GM18909 (cell line): ENCODE measurements around the gene COQ8B.
"Not testable (repeated sequence)": the region's sequence is repeated elsewhere in the genome, so short reads cannot be mapped to it uniquely, and the experiment has no call there.

ENCODE experiments used
- ATAC-seq: cut with Tn5 transposase; IDR thresholded peaks from one replicate; pipeline ENCODE4 v1.9.1; 2021; ENCODE audit warnings: mild to moderate bottlenecking; ENCODE audit not compliant: unreplicated experiment, poor library complexity

Gene COQ8B

GRCh38 chr19:40742886-40743285, 26.2 kb upstream of the COQ8B start:
- ATAC-seq: no peak

GRCh38 chr19:40742477-40742876, 25.8 kb upstream of the COQ8B start:
- no peak for ATAC-seq

- no peak for ATAC-seq
These were observed 25.1 kb upstream of the COQ8B start for GRCh38 chr19:40741527-40742390.

GRCh38 chr19:40740747-40741146, 24.1 kb upstream of the COQ8B start:
- no peak for ATAC-seq

GRCh38 chr19:40739871-40740703, 23.4 kb upstream of the COQ8B start:
- ATAC-seq: no peak

GRCh38 chr19:40739030-40739839, 22.5 kb upstream of the COQ8B start:
- ATAC-seq: no peak

GRCh38 chr19:40737102-40737644, 20.5 kb upstream of the COQ8B start:
- no peak for ATAC-seq

- ATAC-seq: no peak
These were observed 20.0 kb upstream of the COQ8B start for GRCh38 chr19:40736661-40737060.

- no peak for ATAC-seq
These were observed 18.5 kb upstream of the COQ8B start for GRCh38 chr19:40735013-40735771.

- ATAC-seq: no peak
These were observed 16.5 kb upstream of the COQ8B start for GRCh38 chr19:40733149-40733548.

- ATAC-seq: not testable (repeated sequence)
These were observed 15.6 kb upstream of the COQ8B start for GRCh38 chr19:40732304-40732703.

- not testable (repeated sequence) for ATAC-seq
These were observed 13.4 kb upstream of the COQ8B start for GRCh38 chr19:40730065-40730464.

- no peak for ATAC-seq
These were observed 9.6 kb upstream of the COQ8B start for GRCh38 chr19:40726279-40726678.

GRCh38 chr19:40724855-40725254, 8.2 kb upstream of the COQ8B start:
- ATAC-seq: no peak

- ATAC-seq: no peak
These were observed 7.6 kb upstream of the COQ8B start for GRCh38 chr19:40724315-40724714.

GRCh38 chr19:40723661-40724254, 7.1 kb upstream of the COQ8B start:
- no peak for ATAC-seq

GRCh38 chr19:40721936-40722661, 5.4 kb upstream of the COQ8B start:
- no peak for ATAC-seq

GRCh38 chr19:40721140-40721486, 4.4 kb upstream of the COQ8B start:
- ATAC-seq: no peak
